Regular cardiac myocyte (primary cell): ENCODE results near the gene SAT1. TPM values are rescaled to one million over a fixed set of nuclear protein-coding genes. Genes with fewer than 3 reads are reported as not detected.

Experiments
- total RNA-seq: library from RNA; depleted of rRNA; stranded (reverse); fragments of >200 nt; gene quantifications from 2 replicates; pipeline ENCODE4 v1.2.3, GENCODE V29; 2014

SAT1 gene
- total RNA-seq = 78.6 and 218 TPM in 2 replicates

GRCh38 chrX:23782863-23783588 is at the start of gene SAT1:
Gene SAT1, plus strand, starts transcription at chrX:23783173. Its CDS starts 179 bp downstream, at chrX:23783352.

GRCh38 chrX:23742697-23743622 is 40.0 kb upstream of the SAT1 start, which contains the start of gene ACOT9:
Gene ACOT9, minus strand, starts transcription at chrX:23743276. Its CDS starts 132 bp downstream, at chrX:23743144.

Other genes starting within 250 kb of the SAT1 start
- gene PRDX4, start 115.7 kb upstream of the SAT1 start, total RNA-seq = 147 and 309 TPM in 2 replicates
- 36.1 and 62.3 TPM in 2 replicates for gene ACOT9, start 39.9 kb upstream of the SAT1 start, total RNA-seq
- gene APOO, start 124.8 kb downstream of the SAT1 start, total RNA-seq = 7.9 and 14.6 TPM in 2 replicates
- gene CXorf58, start 124.8 kb downstream of the SAT1 start, total RNA-seq = not detected in 2 replicates
- 8.5 and 10.2 TPM in 2 replicates for gene KLHL15, start 244.0 kb downstream of the SAT1 start, total RNA-seq